Activated CD4-positive, alpha-beta T cell treated with anti-CD3 and anti-CD28 coated beads for 48 hours (primary cell): ENCODE data around the gene CREB5.
A peak's percentile ranks its signal among the peaks of the same experiment; 100 is the strongest.

ENCODE experiments used
- DNase-seq: peaks from one replicate; pipeline ENCODE4 v3.0.0-alpha.2; 2020

Gene CREB5

DNA sequence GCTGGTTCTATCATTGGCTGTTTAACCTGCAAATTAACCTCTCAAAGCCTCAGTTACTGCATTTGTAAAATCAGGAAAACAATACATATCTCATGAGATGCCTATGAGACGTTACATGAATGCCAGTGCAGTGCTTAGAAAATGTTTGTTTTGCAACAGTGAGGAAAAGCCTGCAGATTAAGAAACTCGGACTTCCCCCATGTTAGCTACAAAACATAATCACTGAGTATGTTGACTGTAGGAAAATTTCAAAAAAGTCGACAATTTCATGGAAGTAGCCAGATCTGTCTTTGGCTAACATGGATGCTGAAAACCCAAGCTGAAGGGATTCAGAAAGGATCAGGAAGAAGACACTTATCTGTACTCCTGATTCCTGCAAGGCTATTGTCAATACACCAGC lies 424.4 kb downstream of the CREB5 start:
- no peak for DNase-seq

DNA sequence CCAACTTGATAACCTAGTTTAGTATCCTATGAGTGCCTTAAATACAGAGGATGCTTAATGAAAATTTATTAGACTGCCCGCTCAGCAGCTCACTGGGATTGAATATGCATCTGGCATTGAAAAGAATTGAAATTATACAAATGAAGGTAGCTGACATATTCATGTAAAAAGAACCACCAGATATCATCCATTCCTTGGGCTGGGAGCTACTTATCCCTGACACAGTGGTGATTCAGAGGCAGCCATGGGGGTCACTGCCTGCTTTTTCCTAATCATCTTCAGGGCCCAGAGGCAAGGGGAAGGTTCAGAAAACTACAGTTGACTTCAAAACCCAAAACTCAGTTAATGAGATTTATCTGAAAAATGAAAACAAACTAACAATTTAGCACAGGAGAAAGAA lies 424.9 kb downstream of the CREB5 start:
- DNase-seq: no peak

DNA sequence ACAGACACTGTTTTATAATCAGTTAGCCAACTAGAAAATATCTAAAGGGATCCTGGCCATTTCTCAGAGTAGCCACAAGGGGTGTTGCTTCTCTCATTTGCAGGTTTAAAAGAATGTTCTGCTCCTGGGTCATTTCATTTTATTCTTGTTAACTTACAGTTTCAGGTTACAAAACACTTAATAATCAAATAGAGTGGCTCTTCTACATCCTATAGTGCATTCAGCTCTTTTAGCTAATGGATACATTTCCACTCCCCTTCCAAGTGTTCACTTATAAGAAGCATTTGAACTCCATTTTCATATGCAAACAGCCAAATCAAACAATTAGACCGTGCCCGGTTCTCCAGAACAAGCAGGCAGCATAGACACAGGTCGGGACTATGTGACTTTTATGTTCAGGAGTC lies 428.3 kb downstream of the CREB5 start:
- DNase-seq: no peak

DNA sequence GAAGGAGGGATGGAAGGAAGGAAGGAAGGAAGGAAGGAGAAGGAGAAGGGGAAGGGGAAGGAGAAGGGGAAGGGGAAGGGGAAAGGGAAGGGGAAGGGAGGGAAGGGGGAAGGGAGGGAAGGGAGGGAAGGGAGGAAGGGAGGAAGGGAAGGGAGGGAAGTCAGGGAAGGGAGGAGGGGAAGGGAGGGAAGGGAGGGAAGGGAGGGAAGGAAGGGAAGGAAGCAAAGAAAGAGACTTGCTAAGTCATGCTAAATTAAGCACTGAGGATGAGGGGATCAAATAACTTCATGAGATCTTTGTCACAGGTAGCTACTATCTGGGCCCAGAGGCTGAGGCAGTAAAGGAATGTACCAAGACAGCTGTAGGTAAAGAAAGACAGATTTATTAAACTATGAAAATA lies 429.4 kb downstream of the CREB5 start:
- DNase-seq: no peak

DNA sequence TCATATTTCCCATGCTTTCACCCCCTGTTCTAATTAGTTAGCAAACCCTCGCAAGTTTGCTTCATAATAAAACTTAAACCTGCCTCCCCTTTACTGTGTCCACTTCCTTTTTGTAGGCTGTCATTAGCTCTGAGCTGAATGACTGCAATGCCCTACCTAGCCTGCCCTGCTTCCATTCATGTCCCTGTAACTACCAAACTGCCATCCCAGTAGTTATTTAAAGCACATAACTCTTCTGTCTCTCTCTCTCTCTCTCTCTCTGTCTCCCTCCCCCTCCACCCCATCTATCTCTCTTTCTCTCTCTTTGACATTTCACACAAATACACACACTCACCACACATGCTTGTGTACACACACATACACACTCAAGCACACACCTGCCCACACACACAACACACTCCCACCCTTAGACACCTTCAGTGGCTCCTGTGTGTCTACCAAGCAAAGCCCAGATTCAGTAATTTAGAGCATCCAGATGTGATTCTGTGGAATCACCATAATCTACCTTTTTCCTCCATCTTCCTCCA lies 430.5 kb downstream of the CREB5 start:
- DNase-seq: no peak

DNA sequence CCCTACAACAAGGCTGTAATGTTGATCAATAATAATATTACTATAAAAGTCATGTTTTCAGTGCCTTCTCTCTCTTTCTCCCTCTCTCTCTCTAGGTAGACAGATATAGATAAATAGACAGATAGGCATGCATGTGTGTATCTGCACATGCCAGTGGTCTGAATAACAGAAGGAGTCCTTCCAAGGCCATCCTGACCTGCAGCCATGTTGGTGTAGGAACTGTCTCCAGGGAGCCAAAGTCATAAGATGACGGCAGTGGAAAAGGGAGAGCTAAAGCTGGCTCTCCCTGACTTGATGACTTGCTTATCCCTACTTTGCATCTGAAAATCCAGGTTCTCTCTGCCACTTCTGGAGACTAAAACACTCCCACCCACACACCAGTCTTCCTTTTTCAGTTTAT lies 432.8 kb downstream of the CREB5 start:
- no peak for DNase-seq

DNA sequence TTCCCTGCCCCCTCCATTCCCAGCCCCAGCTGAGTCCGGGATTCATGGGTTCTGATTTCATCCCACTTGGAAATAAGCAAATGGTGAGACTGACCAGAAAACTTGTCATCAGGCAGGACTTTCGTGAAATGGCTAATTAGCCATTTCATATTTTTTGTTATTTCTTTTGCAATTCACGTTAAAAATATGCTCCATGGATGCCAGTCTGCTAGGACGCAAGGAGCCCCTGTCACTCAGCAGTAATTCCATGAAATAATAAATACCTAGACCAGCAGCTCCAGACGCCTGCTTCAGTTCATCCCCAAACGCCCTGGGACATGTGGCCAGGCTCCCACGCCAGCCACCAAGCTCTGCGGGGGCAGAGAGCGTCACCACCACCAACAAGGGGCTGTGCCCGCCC lies 434.9 kb downstream of the CREB5 start:
- no peak for DNase-seq

DNA sequence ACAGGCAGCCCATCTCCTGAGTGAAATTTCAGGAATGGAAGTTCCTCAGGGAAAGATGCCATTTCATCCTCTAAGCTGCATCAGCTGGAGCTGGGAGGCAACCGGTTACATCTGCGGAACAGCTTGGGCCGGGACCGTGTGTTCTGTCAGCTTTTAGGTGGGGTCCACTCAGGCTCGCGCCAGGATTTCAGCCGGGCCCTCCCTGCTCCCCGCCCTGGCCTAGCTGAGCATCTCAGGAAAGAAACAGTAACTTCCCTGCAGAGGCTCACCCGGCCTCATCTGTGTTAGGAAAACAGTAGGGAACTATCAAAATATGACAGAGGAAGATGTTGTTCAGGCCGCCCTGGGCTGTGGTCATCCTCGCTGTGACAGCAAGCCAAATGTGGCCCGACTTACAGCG lies 435.4 kb downstream of the CREB5 start:
- DNase-seq: no peak

DNA sequence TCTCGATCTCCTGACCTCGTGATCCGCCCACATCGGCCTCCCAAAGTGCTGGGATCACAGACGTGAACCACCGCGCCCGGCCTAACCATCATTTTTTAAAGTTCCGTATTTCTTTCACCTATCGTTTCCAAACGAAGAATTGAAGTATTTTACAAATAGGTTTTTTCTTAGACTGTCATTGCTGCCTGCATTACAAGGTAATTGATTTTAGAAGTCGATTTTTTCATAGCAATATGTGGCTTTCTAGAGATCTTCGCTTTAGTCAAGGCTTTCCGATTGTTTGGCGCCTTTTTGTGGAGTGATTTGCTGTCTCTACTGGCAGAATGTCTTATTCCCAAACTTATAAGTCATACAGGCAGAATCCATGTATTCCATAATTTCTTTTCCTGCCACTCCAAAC lies 436.6 kb downstream of the CREB5 start:
- no peak for DNase-seq

DNA sequence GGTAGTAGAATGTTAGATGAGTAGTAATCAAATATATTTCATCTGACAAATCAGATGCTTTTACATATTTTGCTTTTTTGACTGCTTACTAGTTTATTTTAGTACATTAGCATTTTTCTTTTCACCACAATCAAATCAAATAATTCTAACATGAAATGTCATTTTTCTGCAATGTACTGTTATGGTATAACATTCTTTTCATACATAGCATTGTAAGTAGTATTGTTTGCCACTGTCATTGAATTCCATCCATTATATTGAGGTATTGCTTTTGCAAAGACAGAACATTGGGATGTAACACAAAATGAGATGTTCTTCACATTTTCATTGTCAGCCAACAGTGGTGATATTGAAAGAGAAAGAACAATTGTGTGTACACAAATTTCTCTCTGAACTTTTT lies 438.4 kb downstream of the CREB5 start:
- no peak for DNase-seq

DNA sequence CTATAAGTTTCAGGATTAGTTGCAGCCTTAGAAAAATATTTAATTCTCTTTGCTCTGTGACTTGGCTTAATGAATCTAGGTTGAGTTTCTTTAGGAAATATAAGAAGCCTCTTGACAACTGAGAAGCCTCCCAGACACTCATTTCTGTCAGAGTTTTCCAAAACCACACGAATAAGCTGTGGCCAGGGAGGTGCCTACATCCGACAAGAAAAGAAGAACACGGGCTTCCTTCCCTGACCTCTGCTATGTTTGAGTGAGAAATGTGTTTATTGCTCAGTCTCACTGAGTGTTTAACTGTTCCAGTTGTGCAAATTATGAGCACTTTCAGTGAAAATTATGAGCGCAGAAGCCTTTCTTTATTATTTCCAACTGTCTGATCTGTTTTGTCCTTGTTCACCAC lies 440.8 kb downstream of the CREB5 start:
- DNase-seq: no peak

DNA sequence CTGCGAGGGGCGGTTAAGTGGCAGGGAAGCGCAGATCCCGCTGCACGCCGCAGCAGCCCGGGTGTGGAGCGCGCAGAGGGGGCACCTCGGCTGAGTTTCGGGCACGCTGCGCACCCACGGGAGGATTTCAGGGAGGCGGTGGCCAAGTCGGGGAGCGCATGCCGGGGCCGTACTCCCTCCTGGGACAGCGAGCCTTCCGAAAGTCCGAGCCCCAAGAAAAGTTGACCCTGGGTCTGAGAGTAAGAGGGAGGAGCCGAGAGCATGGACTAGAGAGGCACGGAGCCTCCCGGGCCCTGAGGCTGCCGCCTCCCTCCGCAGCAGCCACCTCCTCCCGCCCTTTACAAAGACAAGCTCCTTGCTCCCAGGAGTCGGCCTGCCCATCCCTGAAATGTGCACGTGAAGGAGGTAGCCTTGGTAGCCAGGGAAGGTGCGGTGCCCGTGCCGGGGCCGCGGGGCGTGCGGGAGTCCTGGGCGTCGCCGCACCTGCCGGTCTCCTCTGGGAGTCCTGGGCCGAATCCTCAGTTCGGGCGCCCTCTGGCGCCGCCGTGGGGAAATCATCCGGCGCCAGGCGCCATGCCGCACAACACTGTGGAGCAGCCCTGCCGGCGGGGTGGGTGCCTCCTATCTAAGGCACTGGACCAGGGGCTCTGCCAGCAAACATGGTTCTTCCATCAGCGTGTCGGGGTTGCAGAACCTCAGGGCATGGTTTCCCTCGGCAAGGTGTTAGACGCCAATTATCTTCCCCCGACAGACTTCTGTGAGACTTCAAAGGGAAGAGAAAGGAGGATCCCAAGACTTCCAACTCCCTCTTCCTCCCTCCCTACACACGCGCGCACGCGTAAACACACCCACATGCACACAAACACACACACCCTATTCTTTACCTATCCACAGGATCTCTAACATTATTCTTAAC lies 441.8 kb downstream of the CREB5 start:
- peak; percentile 81 for DNase-seq

DNA sequence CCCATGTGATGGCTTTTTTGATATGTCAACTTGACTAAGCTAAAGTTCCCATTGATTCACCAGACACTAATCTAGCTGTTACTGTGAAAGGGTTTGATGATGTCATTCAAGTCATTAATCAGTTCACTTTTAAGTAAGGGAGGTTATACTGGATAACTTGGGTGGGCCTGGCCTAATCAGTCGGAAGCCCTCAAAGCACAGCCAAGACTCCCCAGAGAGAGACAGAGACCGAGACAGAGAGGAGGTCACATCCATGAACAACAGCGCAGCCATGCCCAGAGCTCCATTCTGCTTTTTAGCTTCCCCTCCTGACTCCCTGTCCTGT lies 442.4 kb downstream of the CREB5 start:
- no peak for DNase-seq

DNA sequence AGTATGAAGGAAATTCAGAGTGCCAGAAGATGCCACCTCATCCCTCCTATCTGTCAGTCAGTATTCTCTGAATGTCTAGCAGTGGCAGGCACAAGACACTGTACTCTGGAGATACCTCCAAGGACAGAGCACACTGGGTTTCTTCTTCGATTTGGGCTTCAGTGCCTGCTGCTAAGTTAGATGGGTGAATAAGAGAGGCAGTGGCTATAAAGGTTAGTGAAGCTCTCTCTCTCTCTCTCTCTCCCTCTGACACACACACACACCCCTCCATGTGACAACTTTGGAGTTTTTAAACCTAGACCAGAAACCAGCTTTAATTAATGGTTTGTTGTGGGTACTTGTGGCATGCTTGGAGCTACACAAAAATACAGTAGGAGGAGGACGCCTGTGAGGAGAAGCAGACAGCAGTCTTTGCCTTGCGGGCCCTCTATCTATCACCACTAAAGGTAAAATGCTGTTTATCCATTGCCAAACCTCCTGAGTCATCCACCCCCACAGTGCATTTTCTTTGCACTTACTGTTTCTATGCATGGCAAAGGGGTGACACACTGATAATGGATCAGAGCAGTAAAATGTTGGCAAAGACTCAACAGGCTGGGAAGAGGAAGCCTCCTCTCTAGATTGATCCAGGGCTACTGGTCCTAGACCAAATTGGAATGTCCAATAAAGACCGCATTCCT lies 443.4 kb downstream of the CREB5 start:
- no peak for DNase-seq

DNA sequence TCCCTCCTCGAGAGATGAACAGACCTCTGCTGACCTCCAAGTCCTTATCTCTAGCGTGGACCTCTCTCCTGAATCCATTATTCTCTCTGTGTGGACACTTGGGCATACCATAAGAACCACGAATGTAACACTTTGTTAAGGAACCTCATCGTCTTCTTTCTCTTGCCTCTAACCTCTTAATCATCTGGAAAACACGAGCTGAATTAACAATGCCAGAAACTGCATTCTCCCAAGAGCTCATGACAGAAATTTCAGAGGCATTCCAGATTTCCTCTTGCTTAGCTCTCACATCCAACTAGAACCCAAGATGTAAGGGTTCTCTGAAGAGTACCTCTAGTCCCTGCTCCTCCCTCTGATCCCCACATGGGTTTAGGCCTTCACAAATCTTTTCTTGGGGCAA lies 444.3 kb downstream of the CREB5 start:
- DNase-seq: no peak

DNA sequence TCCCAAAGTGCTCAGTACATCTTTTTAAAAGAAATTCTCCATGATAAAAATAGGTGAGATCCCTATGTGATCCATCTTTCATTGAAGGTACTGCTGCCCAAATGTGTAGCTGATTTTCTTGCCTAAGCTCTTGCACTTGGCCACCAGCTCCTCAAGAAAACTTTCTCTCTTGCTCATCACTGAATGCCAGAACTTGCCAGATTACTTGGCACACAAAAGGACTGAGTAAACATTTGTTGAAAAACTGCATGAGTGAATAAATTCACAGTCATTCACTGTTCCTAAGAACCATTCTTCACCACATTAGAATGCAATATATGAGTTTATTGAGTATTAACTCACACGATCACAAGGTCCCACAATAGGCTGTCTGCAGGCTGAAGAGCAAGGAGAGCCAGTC lies 445.9 kb downstream of the CREB5 start:
- no peak for DNase-seq

DNA sequence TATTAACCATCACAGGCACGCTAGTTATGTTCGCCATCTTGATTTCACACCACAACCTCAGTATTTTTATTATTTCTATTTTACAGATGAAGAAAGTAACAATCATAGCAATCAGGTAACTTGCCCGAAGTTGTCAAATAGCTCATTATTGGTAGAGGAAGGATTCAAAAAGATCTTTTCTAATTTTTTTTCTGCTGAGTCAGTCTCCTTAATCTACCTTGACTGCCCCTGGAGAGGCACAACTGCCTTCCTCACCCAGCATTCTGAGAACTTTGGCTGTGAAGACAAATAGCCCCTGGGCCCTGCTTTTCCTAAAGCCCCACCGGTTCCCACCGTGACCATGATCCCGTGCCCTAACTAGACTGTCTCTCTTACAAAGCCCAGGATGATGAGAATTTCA lies 446.6 kb downstream of the CREB5 start:
- no peak for DNase-seq

DNA sequence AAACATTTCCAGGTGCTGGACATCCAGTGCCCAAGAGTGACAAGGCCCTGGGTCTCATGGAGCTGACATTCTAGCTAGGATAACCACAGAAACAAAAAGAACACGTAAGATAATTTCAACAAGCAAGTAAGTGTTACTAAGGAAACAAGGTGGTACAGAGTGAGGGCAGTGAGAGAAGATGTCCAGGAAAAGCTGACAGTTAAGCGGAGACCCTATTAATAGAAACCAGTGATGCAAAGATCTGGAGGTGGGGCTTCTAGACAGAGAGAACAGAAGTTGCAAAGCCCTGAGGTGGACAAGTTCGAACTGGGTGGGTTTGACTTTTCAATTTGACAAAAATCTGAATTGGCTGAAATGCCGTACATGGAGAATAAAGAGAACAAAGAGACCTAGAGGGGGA lies 449.5 kb downstream of the CREB5 start:
- no peak for DNase-seq

DNA sequence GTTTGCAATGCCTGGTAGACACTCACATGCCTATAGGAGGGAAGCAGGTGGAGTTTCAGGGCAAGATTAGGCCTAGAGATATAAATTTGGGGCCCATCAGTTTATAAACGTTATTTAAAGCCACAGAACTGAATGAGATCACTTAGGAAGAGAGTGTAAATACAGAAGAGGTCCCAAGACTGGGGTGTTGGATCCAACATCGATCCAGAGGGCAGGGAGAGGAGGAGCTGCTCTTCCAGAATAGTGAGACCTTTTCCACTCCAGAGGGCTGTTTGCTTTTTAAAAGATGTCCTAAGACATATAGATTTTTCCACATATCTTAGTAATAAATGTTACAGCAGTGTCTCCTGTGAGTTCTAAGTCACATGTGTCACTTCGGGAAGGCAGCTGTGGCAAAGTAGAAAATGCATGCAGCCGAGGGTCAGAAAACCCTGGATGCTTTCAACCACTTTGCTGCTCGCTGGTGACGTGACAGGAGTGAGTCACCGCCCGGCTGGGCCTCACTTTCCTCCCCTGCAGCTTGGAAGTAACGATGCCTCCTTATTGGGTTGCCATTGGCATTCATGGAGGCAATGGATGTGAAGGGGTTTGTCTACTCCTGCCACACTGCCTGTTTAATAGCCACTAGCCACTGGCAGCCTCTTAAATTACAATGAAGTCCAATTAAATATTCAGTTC lies 450.4 kb downstream of the CREB5 start:
- DNase-seq: no peak

DNA sequence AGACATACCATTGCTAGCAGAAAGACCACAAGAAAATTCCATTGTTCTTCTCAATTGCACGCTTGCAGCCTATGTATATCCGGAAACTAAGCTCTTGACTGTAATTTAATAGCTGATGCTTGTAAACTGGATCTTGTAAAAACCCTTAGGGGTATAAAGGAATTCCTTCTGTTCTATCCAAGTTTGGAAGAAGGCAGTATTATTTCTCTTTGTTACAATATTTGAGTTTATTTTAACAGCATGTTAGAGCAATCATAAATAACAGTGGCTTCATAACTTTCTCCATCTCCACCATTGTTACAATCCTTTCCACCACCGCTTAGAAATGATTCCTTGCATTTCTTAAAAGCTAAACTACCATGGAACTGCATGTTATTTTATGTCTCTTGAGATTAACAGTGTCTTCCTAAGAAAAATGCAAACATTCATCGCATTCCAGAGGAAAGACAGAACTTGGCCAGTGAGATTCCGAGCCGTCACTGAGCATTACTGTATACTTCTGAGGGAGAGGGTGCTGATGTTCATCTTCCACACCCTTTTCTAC lies 453.4 kb downstream of the CREB5 start:
- no peak for DNase-seq

DNA sequence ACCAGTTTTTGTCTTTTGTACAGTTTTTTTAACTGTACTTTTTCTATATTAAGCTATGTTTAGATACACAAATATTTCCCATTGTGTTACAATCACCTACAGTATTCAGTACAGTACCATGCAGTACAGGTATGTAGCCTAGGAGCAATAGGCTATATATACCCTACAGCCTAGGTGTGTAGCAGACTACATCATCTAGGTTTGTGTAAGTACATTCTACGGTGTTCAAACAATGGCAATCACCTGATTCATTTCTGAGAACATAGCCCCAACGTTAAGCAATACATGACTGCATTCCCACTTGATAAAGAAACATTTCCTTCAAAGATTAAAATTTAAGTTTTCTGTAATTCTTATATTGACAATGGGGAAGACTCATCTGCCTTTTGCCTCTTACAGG lies 456.4 kb downstream of the CREB5 start:
- DNase-seq: no peak

DNA sequence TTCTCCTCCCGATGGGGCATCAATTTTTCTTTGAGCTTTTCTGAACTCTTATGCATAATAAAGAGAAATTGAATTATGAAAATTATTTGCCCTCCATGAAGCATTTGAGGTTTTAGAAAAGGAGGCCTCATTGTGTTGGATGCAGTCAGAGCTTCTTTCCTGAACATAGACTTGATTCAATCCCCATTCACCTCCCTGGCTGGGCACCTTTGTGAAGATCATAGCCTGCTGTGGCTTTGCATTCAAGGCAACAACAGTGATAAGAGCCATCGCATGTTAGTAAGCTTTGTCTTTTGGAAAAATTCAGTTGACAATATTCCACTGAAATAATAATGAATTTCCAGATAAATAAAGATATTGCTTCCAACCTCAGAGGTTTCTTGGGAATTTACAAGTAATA lies 458.8 kb downstream of the CREB5 start:
- no peak for DNase-seq

DNA sequence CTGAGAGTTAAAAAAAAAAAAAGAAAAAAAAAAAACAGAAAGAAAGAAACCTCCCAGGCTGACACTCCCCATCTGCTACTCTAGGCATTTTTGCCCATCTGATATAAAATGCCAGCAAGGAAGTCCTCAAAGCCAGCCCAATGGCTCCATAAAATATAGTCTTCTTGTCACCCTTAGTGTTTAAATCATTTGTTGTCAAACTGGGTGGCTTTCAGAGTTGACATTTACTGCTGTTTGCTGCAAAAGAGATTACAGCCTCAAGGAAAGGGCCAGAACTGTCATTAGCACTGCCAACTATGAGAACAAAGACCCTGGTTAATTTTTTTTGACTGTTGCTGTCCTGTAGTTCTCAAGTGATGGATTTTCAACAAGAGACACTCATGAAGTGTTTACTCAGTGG lies 459.3 kb downstream of the CREB5 start:
- DNase-seq: no peak

DNA sequence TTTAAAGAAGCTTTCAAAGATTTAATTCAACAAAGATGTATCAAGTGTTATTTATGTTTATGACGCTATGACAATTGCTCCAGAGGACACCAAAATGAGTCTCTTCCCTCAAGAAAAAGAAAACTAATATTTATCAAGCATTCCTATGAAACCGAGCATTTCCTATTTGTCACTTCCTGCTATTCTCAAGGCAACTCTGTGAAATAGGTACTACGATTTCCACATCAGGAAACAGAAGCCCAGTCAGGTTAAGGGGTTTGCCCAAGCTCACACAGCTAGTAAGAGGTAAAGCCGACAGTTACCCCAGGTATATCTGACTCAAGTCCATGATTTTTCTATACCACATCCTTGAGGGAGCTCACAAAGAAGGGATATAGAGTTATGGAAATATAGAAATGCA lies 459.9 kb downstream of the CREB5 start:
- DNase-seq: no peak
